Putamen (tissue), 1 donor: Measurements from ENCODE around the gene TNFAIP8L2.

ENCODE experiments used
- DNase-seq: peaks from one replicate; pipeline ENCODE4 v3.0.0-alpha.2; 2016; ENCODE audit warnings: low spot score

Gene TNFAIP8L2

DNA sequence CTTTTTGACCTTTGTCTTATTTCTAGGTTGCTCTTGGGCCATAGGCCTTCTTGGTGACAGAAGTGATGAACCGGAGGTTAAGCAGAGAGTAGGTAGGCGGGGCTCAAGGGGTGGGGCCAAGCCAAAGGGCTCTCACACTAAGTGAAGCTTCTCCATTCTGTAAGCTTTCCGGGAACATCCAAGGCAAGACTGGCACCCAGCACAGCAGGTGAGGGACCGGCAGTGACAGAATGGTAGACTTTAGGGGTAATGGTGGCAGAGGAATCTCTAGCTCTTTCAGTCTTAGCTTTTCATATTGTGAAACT, at the start of gene TNFAIP8L2:
Gene TNFAIP8L2 (plus strand): TSS at position 135 of the 305 bp plus-strand sequence. CDS start 2,049 bp downstream, outside the sequence.
- no peak for DNase-seq

DNA sequence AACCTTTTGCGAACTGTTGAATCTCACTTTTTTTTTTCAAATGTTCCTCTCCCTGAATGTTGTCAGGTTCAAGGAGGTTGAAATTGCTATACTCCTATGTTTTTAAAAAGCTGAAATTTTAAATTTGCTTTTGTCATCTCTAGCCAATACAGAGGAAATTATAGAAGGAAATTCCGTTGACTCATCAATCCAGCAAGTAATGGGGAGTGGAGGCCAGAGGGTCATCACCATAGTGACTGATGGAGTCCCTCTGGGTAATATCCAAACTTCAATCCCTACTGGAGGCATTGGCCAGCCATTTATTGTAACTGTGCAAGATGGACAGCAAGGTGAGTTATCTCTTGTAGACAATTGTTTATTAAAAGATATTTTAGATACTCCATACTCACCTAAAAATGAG, 49.6 kb upstream of the TNFAIP8L2 start:
- no peak for DNase-seq

DNA sequence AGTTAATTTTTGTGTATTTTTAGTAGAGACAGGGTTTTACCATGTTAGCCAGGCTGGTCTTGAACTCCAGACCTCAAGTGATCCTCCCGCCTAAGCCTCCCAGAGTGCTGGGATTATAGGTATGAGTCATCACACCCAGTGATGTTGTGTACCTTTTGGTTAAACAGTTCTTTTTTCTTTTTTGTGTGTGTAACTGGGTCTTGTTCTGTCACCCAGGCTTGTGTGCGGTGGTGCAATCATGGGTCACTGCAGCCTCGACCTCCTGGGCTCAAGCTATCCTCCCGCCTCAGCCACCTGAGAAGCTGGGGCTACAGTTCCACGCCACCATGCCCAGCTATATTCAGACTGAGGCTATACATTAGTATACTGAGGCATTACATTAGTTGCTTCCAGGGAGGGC, 48.1 kb upstream of the TNFAIP8L2 start:
- no peak for DNase-seq

DNA sequence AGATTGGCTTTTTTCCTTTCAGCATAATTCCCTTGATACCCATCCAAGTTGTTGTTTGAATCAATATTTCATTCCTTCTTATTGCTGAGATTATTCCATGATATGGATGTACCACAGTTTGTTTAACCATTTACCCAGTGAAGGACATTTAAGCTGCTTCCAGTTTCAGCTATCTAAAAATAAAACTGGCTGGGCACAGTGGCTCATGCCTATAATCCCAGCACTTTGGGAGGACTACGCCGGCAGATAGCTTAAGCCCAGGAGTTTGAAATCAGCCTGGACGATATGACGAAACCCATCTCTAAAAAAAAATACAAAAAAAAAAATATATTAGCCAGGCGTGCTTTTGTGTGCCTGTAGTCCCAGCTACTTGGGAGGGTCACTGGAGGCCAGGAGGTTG, 42.6 kb upstream of the TNFAIP8L2 start:
- no peak for DNase-seq

DNA sequence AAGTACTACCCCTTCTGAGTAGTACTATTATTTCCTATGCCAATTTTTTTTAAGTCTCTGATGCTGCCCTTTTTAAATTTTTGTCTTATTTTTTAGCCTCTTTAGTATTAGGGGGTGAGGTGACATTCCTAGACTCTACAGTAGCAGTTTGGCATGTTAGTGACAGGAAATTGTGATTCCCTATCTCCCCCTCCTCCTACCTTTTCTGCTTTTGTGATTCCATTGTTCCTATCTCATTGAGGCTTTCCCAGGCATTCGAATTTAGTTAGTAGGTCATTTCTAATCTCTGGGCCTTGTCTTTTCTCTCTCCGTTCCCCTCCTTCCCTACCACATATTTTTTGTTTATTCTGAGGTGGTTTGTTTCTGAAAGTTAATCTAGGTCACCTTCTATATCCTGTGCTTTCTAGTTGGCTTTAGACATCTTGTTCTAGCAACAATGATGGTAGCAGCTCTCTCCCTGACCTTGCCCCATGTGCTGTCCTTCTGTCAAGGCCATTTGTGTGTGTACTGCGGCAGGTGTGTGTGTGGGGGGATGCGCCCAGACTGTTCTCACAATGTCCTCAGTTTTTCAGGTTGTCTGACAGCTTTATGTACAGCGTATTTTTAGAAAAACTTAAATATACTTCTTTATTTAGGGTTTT, 31.6 kb upstream of the TNFAIP8L2 start:
- no peak for DNase-seq

DNA sequence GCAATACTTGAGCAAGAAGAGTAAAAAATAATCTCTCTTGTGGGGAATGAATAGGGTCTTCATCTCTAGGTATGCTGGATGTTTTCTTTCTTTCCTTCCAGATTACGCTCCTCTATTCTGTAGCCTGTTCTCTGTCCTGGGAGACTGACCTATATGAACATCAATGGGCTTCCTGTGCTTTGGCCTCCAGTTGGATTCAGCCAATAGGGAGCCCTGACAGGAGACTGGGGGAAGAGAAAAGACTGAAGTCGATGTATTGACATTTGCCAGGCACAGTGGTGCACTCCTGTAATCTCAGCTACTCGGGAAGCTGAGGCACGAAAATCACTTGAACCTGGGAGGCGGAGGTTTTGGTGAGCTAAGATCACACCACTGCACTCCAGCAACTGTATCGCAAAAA, 27.6 kb upstream of the TNFAIP8L2 start:
- no peak for DNase-seq

DNA sequence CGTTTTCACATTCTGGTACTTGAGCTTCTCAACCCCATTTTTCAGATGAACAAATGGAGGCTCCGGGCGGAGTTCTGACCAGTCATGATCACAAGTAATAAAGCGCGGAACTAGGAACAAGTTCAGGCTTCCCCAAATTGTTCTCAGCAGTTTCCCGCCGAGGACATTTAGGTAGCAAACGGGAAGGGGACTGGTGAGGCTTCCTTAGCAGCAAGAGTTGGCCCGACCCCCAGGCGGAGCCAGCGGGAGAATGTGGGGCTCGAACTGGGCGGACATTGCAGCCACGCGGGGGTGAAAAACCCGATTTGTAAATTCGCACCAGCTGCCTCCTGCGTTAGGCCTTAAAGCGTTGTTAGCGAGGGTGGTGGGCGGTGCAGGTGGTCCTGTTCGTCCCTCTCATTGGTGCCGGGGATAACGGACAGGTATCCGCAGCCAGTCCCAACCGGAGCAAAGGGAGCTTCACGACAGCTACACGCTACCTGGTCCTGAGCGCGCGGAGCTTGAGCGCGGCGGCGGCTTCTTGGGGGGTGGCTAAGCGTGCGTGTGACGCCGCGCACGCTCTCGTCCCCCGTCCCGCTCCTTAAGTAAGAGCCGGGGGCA, 25.4 kb upstream of the TNFAIP8L2 start:
- peak; percentile 65 for DNase-seq

DNA sequence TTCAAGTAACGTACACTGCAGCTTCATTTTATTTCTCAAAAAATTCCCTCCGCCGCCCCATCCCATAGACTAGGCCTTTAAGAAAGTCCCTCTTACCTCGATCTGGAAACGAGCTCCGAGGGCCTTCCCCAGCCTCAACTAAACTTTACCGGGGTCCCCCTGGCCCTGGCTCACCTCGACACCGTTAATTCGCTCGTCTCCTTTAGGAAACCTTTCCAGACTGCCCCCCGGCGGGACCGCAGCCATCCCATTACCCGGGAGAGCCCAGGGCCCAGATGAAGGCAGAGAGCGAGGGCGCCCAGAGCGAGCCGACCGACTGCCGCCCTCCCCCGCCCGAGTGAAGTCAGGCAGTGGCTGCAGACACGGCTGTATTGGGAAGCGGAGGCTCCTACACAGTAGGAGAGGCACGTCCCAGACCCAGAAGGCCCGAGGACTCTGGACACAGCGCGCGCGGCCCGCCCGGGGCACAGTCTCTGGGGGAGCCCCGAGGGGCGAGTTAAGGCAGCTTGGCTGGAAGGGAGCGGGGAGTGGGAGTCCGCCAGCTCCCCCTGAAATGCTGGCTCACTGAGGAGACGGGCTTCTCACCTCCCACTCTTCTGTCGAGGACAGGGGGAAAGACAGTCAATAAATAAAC, 24.6 kb upstream of the TNFAIP8L2 start:
- DNase-seq: no peak

DNA sequence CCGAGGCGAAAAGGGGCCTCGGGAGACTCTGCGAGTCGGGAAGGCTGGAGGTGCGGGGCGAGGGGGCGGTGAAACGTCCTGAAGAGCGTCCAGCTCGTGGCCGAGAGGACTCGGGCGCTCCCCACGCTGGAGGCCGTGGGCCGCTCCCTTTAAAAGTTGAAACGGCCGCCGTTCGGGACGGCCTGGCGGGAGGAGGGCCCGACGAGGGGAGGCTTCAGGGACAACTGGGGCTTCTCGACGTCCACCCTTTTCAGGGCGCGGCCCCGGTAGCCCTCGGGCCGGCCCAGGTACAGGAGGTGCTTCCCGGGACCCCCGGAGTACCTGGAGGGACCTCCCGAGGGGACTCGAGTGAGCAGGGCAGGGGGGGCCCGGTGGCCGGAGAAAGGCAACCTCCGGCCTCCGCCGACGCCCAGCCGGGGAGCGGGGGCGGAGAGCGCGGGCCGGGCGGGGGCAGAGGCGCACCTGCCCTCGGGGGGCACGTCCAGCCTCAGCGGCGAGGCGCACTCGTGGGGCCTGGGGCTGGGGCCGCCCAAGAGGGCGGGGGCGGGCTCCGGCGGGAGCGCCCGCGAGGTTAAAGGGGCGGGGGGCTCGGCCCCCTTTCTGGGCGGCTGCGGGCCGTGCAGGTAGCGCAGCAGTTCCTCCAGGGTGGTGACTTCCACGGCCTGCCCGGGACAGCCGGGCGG, 24.0 kb upstream of the TNFAIP8L2 start:
- DNase-seq: no peak

DNA sequence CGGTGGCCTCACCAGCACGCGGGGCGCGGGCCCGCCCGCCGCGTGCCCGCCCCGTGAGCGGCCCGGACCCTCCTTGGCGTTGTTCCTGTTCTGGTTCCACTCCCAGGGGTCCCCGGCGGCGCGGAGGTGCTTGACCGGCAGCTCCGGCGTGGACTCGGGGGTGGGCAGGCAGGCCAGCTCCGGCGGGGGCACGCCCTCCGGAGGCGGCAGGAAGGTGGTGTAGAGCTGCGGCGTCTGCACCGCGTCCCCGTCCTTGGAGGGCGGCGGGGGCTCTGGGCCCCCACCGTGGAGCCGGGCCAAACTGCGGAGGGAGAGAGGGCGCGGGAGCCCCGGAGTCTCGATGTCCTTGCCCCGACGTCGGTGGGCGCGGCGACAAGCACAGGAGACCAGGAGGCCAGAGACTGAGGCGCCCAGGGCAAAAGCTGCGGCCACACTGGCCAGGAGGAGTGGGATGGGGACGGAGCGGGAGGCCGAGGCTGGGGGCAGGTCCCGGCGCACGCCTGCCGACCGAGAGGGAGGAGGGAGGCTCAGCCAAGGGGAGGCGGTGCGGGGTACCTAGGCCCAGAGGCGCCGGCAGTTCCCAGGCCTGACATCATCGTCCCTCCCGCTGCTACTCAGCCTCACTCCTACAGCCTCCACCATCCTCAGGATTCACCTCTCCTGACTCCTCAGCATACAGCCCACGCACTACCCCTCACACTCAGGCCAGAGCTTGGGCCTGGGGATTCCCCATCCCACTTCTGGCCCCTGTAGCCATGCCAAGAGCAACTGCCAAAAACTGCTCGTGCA, 23.2 kb upstream of the TNFAIP8L2 start:
- no peak for DNase-seq

DNA sequence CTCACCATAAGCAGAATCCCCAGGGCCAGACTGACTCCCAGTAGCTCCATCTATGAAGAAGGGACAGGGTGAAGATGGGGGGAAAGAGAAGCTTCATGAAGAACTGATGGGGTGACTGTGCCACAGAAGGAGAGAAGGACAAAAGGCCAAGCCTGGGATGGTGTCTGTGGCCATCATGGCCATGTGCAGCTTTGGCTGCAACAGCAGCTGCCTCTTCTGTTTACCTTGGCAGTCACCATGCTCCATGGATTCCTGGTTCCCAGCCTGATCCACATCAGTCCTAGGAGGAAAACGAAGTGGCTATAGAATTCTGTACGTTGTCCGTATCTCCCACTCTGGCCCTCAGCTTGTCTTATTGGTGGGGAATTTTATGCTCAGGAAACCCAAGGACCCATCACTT, 22.1 kb upstream of the TNFAIP8L2 start:
- no peak for DNase-seq

DNA sequence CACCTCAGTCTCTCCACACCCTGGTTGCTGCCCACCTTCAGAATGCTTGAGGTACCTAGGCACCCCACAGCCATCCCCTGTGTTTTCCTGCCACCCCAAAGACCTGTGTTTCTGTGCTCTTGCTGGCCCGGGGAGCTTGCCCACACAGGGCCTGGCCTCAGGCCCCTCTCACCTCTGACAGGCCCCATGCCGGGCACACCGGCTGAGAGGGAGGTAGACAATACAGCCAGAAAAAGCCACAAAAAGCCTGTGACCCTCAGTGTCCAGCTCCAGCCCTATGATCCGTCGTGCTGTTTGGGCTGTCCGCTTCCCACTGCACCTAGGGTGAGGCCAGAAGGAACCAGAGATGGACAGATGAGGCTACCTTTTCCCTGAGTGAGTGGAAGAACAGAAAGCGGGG, 21.5 kb upstream of the TNFAIP8L2 start:
- DNase-seq: no peak

DNA sequence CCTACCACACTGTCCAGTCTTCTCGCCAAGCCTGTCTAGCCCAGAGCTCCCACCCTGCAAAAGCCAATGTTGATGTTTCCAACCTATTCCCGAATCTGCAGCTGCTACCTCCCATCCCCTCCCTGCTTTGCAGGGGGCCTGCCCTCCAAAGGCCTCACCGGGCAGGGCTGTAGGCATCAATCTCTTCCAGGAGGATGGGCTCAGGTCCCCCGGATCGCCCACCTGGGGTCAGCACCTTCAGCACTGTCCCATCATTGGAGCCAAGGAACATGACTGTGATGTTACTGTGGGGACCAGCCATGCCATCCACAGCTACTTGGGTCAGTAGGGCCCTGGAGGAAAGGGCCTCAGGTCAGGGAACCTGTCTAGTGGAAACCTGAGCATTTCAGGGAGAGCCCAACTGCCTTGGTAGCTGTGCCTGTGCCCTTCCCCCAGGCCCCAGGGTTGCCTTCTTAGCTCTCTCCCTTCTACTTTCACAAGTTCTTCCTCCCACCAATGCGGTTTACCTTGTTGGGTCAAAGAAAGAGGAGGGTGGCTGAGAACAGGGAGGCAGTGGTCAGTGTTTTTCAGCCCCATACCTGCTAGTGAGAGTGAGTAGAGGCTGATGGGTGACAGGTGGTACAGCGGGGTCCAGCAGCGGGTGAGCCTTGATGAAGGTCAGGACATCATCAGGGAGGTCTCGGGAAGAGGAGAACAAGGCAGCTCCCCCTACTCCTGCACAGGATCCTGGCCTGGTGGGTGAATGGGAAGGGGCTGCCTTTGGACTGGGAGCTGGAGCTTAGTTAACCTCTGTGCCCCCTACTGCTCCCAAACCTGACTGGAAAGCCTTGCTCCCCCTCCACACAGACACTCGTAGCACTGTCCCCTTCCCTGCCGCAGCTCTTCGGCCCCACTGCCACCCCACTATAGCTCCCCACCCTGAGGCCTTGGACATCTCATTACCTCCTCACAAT, 20.7 kb upstream of the TNFAIP8L2 start:
- DNase-seq: no peak

DNA sequence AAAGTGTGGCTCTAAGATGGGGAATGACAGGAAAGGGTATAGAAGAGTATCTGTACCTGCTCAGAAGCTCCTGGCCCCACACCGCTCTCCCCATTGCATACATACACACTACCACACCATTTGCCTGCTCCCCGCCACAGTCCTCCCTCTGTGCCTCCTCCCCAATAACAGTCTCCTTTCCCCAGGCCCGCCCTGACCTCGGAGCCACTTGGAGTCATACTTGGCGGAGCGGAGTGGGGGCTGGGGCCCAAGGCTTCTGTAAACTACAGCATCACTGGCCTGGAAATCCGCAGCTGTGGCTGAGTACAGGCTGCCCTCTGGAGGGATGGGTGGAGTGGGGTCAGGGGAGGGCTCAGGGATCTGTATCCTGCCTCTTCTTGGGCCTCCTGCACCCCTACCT, 18.7 kb upstream of the TNFAIP8L2 start:
- DNase-seq: no peak

DNA sequence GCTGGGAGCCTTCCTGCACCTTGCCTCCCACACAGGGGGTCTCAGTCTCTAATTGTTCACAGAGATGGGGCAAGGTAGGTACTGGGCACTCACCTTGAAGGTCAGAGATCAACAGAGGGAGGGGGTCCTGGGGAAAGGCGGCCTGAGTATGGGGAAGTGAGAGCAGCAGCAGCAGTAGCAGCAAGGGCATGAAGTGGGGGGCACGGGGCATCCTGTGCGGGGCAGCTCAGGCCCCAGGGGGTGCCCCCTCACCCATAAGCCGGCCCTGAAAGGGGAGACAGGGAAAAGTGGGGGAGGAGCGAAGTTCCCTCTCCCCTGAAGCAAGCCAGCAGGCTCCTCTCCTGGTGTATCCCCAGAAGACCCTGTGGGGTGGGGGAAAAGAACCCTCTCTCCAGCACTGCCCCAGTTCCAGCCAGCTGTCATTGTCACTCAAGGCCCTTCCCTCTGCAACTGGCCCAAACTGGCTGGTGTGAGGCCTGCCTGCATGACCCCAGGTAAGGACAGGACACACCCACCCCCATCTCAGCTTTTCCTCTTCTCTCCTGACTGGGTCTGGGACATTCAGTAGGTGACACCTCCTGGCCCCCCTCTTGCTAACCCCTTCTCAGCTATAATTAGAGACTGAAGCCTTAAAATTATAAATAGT, 13.9 kb upstream of the TNFAIP8L2 start:
- no peak for DNase-seq

DNA sequence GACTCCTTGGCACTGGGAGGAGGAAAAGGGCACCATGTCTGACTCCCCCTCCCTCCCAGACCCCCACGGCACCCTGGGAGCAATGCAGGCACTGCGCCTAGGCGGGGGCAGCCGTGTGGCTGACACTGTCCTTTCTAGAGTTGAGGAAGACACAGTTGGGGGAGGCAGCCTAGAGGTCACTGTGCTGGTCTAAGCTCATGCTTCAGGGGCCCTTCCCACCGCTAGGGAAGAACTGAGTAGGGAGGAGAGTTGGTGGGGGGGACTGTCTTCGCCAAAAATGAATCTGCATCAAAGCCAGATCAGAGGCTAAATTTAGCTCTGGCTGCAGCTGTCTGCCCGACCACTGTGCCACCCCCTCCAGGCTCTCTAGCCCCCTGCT, 13.4 kb upstream of the TNFAIP8L2 start:
- DNase-seq: no peak

DNA sequence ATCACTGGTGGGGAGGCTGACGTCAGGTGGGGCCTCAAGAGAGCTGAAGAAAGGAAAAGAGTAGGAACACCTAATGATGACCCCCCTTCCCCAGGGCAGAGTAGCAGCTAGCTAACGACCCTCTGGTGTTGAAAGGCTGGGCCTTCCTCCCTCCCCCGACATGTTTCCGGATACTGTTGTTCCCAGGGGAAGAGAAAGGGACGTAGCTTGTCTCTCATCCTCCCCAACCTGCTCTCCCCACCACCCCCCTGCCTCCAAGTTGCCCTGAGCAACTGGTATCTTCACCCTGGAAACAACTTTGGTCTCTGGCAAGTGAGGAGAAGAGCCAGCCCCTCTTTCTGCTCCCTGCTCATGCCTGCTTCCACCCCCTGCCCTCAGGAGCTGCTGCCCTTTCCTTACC, 12.5 kb upstream of the TNFAIP8L2 start:
- DNase-seq: no peak

DNA sequence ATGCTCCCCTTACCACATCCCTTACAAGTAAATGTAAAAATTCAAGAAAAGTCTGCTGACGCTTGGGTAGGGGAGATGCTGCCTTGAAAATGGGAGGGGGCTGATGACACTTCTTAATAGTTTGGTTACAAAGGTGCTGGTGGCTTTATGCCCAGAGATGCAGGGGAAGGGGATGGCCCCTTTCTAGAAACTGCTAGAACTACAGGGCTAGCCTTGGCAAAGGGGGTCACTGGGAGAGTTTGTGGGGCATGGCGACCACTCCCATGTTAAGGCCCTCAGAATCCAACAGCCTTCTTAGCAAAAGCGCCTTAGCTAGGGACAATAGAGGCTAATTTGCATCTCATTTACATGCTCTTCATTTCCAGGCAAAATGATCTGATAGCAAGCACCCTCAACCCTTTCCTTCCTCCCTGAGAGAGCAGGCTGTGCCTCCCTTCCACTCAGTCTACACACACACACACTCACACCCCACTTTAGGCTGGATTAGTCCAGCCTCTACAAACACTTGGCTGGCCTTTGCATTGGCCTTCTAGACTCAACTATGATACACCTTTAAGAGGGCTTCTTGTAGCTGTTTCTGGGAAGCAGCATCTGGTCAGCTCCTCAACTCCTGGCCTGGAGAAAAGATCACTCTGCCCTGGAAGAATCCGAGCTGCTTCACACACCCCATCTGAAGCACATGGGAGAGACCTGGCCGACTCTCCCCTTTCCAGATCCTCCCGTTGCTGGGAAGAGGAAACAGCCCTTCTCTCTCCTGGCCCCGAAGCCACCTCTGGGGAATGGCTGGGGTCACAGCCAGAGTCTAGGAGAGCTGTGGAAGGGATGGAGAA, 11.8 kb upstream of the TNFAIP8L2 start:
- no peak for DNase-seq

DNA sequence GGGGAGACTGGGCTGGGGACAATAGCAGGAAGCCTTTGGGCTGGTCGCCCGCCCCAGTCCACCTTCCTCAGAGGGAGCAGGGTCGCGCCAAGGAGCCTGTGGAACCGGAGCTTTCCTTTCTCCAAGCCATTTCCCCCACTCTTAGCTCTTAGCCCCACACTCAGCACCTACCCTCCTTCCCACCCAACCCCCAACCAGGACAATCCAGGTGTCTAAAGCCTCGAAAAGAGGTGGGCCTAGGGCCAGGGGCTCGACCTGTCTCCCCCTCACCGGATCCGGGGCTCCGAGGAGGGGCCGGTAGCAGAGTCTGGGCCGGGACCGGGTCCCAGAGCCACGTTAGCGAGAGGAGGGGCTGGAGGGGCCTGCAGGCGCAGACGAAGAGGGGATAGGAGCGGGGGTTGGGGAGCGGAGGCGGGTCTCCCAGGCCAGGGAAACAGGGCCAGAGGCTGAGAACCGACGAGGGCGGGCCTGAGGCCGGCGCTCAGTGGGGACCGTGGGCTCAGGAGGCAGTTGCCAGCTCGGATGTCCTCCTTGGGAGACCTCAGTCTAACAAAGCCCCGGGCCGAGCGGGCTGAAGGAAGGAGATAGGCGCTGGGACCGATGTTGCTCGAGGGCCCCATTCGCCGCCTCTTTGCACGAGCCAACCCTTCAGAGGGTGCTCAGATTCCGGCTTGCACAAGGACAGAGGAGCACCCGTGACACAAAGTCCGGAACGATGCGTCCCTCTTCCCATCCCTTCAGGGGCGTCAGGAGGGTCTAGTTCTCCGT, 11.0 kb upstream of the TNFAIP8L2 start:
- DNase-seq: no peak
